Mucosa of gallbladder (tissue), 1 donor: ENCODE data around the gene GSTM4. TPM values are rescaled to one million over a fixed set of nuclear protein-coding genes. Genes with fewer than 3 reads are reported as not detected.
"Not testable (repeated sequence)": the region's sequence is repeated elsewhere in the genome, so short reads cannot be mapped to it uniquely, and the experiment has no call there.

Experiments used
- DNase-seq: peaks from one replicate; pipeline ENCODE4 v3.0.0-alpha.2; 2020; ENCODE audit warnings: low spot score
- total RNA-seq: library from RNA; stranded (reverse); gene quantifications from one replicate; pipeline ENCODE4 v1.2.1, GENCODE V29; 2021
- donor health status: DM: no; HTN: no; CAD: no.

The GSTM4 gene
- total RNA-seq, 1 donor from 2014 or later: 44.1 TPM

DNA sequence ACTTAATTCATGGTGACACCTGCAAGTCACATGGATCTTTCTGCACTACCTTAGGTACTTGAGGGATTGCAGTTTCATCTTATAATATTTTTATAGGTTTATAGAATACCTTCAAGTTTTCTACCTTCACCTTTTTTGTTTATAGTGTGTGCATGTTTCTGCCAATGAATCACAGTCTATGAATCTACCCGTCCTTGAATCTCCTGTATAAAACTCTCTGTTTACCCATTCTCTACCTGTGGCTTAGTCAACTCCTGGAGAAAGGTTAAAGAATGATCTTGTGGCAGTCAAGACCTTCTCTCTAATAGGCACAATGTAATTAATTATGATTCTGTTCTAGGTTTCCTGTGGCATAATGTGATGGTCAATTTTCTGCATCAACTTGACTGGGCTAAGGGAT, 8.8 kb downstream of the GSTM4 start:
- no peak for DNase-seq

- DNase-seq: peak; percentile 87
These were observed 11.7 kb downstream of the GSTM4 start, which contains the start of gene GSTM2 for GRCh38 chr1:109667452-109668122. Gene GSTM2 (plus strand): TSS chr1:109668057. CDS start chr1:109668116, 59 bp downstream.

DNA sequence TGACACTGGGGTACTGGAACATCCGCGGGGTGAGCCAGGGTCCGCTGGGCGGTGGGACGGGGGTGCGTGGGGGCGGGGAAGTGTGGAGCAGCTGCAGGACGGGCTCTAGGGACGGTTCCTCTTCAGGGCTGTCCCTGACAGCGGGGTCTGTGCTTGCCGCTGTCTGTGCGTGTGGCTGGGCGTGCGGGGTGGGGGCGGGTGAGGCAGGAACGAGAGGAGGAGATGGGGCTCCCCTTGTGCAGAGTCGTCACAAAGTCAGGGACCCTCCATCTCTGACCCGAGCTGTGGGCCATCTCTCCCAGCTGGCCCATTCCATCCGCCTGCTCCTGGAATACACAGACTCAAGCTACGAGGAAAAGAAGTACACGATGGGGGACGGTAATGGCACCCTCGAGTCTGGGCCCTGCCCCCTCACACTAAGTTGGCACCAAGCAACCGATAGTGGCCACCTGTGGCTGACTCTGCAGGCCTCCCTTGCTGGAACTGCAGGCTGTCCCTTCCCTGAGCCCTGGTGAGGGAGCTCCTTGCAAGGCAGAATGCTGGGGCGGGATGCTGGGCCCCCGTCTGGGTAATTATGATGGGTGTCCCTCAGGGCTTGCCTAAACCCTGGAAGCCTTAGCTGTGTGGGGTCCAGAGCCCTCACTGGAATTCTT, 12.3 kb downstream of the GSTM4 start:
- DNase-seq: no peak

- no peak for DNase-seq
These were observed 13.5 kb downstream of the GSTM4 start for GRCh38 chr1:109669246-109669948.

GRCh38 chr1:109669949-109670302, 14.0 kb downstream of the GSTM4 start:
- not testable (repeated sequence) for DNase-seq

DNA sequence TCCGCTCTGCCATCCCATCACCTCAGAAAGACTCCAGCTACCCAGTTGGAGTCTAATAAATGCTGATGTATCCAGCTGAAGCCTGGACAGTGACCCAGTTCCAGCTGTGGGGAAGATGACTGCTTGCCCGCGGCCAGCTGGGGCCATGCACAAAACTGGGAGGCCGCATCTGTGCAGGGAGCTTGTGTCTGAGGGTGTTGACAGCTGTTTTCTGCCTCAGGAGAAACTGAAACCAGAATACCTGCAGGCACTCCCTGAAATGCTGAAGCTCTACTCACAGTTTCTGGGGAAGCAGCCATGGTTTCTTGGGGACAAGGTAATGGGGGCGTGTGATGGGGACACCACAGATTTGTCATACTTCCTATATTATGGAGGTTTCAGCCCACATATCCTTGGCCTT, 15.2 kb downstream of the GSTM4 start:
- no peak for DNase-seq

- not testable (repeated sequence) for DNase-seq
These were observed 18.0 kb downstream of the GSTM4 start for GRCh38 chr1:109673861-109674260.

DNA sequence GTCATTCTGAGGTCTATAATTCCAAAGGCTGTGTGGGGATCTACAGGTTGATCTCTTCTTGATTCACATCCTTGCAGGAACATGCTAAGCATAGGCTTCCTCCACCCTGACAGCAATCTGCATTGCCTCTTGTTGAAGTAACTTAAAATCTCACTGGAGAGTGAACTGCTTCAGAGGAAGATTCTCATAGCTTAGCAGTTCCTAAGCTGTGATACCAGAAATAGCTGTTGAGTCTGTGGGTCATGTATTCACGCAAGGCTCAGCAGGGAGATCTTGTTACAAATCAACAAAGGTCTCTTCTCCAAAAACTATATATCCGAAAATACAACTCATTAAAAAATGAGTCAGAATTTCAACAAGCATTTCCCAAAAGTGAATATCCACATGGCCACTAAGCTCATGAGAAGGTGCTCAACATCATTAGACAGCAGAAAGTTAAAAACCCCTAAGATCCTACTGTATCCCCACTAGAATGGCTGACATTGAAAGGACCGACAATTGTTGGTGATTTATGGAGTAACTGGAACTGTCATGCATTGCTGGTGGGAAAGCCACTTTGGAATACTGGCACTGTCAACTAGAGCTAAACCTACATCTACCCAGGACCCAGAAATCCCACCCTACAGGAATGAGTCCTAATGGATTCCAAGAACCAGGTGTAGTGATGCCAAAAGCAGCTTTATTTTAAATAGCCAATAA, 20.9 kb downstream of the GSTM4 start:
- not testable (repeated sequence) for DNase-seq

DNA sequence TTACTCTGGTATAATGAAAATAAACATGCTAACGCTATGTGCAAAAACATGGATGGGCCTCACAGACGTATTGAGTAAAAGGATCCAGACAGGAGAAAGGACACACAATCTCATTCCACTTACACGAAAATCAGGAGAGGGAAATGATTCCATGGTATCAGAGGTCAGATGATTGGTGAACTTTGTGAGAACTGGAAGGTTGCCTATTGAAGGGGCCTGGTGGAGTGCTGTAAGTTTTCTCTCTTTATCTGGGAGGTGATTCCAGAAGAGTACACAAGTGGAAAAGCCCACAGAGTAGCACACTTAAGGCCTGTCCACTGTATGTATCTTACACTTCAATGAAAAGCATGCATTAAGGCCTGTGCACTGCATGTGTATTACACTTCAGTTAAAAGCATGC, 21.6 kb downstream of the GSTM4 start:
- no peak for DNase-seq

GRCh38 chr1:109678637-109679036, 22.7 kb downstream of the GSTM4 start:
- not testable (repeated sequence) for DNase-seq

DNA sequence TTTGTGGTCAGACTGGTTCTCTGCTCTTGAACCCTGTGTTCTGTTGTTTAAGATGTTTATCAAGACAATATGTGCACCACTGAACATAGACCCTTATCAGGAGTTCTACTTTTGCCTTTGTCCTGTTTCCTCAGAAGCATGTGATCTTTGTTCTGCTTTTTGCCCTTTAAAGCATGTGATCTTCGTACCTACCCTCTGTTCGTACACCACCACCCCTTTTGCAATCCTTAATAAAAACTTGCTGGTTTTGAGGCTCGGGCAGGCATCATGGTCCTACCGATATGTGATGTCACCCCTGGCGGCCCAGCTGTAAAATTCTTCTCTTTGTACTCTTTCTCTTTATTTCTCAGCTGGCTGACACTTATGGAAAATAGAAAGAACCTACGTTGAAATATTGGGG, 28.9 kb downstream of the GSTM4 start:
- not testable (repeated sequence) for DNase-seq

GRCh38 chr1:109685399-109685798, 29.5 kb downstream of the GSTM4 start:
- not testable (repeated sequence) for DNase-seq

- DNase-seq: not testable (repeated sequence)
These were observed 30.0 kb downstream of the GSTM4 start for GRCh38 chr1:109685890-109686289.

DNA sequence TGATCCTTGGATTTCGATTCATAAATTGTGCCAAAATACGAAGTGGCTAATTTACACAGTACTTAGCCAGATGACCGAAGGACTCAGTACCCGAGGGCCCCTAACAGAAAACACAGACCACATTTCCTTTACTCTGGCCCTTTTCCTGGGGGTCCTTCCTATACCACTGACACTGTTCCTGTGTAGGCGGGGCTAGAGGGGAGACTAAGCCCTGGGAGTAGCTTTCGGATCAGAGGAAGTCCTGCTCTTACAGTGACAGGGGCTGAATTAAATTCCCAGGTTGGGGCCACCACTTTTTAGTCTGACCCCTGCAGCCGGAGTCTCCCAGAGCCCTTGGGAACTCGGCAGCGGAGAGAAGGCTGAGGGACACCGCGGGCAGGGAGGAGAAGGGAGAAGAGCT, 31.2 kb downstream of the GSTM4 start:
- not testable (repeated sequence) for DNase-seq

- DNase-seq: no peak
These were observed 32.0 kb downstream of the GSTM4 start, which contains the start of gene GSTM1 for GRCh38 chr1:109687641-109688499. Gene GSTM1 (plus strand): TSS chr1:109687817. CDS start chr1:109687874, 57 bp downstream.

- DNase-seq: no peak
These were observed 34.0 kb downstream of the GSTM4 start for GRCh38 chr1:109689844-109690405.

- DNase-seq: no peak
These were observed 35.9 kb downstream of the GSTM4 start for GRCh38 chr1:109691759-109692158.

DNA sequence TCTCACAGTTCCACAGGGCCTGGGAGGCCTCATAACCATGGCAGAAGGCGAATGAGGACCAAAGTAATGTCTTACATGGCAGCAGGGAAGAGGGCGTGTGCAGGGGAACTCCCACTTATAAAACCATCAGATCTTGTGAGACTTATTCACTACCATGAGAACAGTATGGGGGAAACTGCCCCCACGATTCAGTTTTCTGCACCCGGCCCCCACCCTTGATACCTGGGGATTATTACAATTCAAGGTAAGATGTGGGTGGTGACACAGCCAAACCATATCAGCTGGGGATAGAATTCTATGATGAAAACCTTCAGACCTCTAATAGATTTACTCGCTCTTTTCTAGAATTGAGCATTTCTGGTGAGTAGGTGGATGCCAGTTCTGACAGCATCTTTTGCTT, 38.5 kb downstream of the GSTM4 start:
- not testable (repeated sequence) for DNase-seq

- not testable (repeated sequence) for DNase-seq
These were observed 39.2 kb downstream of the GSTM4 start for GRCh38 chr1:109695138-109695537.

DNA sequence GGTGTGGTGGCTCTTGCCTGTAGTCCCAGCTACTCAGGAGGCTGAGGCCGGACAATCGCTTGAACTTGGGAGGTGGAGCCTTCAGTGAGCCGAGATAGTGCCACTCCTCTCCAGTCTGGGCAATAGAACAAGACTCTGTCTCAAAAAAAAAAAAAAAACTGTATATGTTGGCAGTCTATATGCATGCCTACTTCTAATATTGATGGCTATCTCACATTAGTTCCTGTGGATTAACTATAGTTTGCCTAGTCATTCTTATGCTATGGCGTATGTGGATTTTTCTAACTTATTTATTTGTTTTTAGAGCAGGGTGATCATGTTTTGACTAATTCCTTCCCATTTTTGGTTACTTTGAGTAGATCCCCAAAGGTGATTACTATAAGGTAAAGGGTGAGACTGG, 41.2 kb downstream of the GSTM4 start:
- no peak for DNase-seq

GRCh38 chr1:109697861-109698260, 42.0 kb downstream of the GSTM4 start:
- DNase-seq: not testable (repeated sequence)
